ENCODE data around the gene ZP1. TPM values are rescaled to one million over a fixed set of nuclear protein-coding genes. Genes with fewer than 3 reads are reported as not detected.

ZP1 gene
- total and polyA plus RNA-seq, 2 of the 13 experiments (the other 11 are each of a cell fraction or from before 2014, with no cell fraction given) = 0.16 TPM; not detected in 1

DNA sequence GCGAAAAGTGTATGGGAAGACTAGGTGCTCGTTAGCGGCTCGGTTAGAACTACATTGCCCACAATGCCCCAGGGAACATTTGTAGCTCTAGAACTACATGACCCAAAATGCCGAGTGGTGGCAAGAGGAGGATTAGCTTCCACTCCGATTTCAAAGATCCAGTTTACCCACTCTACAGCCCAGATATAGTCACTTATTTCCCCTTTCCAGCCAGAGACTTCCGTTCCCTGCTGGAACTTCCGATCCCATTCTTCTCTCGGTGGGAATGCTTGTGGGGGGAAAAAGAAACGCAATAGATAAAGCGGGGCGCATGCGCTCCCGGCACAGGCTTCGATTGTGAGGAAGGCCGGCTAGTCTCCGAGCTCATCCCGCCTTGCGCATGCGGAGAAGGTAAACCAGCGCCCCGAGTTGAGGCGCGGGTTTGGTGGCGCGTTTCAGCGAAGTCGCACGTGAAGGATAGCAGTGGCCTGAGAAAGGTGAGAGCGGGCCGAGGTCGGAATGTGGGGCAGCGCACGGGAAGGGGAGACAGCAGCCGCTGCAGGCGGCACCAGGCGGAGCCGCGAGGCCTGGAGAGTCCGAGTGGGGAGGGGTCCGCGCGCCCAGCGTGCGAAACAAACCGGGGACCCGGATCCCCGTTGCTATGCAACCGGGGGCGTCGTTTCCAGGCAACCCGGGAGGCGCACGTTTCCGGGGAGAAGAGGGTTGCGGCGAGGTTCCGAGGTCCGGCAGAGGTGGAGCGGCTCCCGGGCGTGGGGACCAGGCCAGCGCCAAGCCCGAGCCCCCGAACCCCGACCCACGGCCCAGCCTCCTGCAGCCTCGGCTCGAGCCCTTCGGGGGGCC lies 46.7 kb downstream of the ZP1 start, which contains the start of gene TMEM109 (continued):
- TF ChIP-seq, protein P1, sequence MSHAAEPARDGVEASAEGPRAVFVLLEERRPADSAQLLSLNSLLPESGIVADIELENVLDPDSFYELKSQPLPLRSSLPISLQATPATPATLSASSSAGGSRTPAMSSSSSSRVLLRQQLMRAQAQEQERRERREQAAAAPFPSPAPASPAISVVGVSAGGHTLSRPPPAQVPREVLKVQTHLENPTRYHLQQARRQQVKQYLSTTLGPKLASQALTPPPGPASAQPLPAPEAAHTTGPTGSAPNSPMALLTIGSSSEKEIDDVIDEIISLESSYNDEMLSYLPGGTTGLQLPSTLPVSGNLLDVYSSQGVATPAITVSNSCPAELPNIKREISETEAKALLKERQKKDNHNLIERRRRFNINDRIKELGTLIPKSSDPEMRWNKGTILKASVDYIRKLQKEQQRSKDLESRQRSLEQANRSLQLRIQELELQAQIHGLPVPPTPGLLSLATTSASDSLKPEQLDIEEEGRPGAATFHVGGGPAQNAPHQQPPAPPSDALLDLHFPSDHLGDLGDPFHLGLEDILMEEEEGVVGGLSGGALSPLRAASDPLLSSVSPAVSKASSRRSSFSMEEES (CRISPR knock-in tag; IDR thresholded peaks at IDR 0.05) = no peak
- no peak for TF ChIP-seq ZNF17 (CRISPR knock-in tag; IDR thresholded peaks at IDR 0.05)
- no peak for TF ChIP-seq ZNF180 (CRISPR knock-in tag; IDR thresholded peaks at IDR 0.05; ENCODE audit: borderline replicate concordance, low read depth)
- TF ChIP-seq MTF1 (CRISPR knock-in tag; IDR thresholded peaks at IDR 0.05) = peak; percentile 67
- TF ChIP-seq AGO2 (optimal IDR thresholded peaks at IDR 0.05; ENCODE audit: low read depth, low read length) = no peak
- TF ChIP-seq, protein P2, sequence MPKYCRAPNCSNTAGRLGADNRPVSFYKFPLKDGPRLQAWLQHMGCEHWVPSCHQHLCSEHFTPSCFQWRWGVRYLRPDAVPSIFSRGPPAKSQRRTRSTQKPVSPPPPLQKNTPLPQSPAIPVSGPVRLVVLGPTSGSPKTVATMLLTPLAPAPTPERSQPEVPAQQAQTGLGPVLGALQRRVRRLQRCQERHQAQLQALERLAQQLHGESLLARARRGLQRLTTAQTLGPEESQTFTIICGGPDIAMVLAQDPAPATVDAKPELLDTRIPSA (CRISPR knock-in tag; IDR thresholded peaks at IDR 0.05; ENCODE audit: borderline replicate concordance) = no peak
- TF ChIP-seq NR2F1 (CRISPR knock-in tag; IDR thresholded peaks at IDR 0.05) = no peak
- TF ChIP-seq CEBPB (IDR thresholded peaks at IDR 0.05; ENCODE audit: borderline replicate concordance, low read depth, low read length) = no peak
- no peak for TF ChIP-seq ZNF619 (CRISPR knock-in tag; IDR thresholded peaks at IDR 0.05)
- no peak for TF ChIP-seq ZNF556 (CRISPR knock-in tag; IDR thresholded peaks at IDR 0.05; ENCODE audit: borderline replicate concordance)
- no peak for TF ChIP-seq ZFP36L1 (CRISPR knock-in tag; IDR thresholded peaks at IDR 0.05)
- TF ChIP-seq, protein P3, sequence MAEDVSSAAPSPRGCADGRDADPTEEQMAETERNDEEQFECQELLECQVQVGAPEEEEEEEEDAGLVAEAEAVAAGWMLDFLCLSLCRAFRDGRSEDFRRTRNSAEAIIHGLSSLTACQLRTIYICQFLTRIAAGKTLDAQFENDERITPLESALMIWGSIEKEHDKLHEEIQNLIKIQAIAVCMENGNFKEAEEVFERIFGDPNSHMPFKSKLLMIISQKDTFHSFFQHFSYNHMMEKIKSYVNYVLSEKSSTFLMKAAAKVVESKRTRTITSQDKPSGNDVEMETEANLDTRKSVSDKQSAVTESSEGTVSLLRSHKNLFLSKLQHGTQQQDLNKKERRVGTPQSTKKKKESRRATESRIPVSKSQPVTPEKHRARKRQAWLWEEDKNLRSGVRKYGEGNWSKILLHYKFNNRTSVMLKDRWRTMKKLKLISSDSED (CRISPR knock-in tag; IDR thresholded peaks at IDR 0.05) = no peak
- TF ChIP-seq FOXJ3 (CRISPR knock-in tag; IDR thresholded peaks at IDR 0.05; ENCODE audit: borderline replicate concordance) = no peak
- TF ChIP-seq, protein P4, sequence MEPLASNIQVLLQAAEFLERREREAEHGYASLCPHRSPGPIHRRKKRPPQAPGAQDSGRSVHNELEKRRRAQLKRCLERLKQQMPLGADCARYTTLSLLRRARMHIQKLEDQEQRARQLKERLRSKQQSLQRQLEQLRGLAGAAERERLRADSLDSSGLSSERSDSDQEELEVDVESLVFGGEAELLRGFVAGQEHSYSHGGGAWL (CRISPR knock-in tag; IDR thresholded peaks at IDR 0.05) = 0 out of 2 replicates have a peak, but pooled peaks have one; percentile 22
- 0 out of 2 replicates have a peak, but pooled peaks have one; percentile 64 for TF ChIP-seq ZNF766 (CRISPR knock-in tag; IDR thresholded peaks at IDR 0.05; ENCODE audit: borderline replicate concordance)
- TF ChIP-seq, protein P5, sequence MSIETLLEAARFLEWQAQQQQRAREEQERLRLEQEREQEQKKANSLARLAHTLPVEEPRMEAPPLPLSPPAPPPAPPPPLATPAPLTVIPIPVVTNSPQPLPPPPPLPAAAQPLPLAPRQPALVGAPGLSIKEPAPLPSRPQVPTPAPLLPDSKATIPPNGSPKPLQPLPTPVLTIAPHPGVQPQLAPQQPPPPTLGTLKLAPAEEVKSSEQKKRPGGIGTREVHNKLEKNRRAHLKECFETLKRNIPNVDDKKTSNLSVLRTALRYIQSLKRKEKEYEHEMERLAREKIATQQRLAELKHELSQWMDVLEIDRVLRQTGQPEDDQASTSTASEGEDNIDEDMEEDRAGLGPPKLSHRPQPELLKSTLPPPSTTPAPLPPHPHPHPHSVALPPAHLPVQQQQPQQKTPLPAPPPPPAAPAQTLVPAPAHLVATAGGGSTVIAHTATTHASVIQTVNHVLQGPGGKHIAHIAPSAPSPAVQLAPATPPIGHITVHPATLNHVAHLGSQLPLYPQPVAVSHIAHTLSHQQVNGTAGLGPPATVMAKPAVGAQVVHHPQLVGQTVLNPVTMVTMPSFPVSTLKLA (IDR thresholded peaks at IDR 0.05) = no peak
- 0 out of 2 replicates have a peak, but pooled peaks have one; percentile 35 for TF ChIP-seq ZNF446 (CRISPR knock-in tag; IDR thresholded peaks at IDR 0.05)
- TF ChIP-seq AKAP8 (CRISPR knock-in tag; IDR thresholded peaks at IDR 0.05) = 0 out of 2 replicates have a peak, but pooled peaks have one; percentile 33
- TF ChIP-seq ZNF451 (CRISPR knock-in tag; IDR thresholded peaks at IDR 0.05) = no peak
- TF ChIP-seq MEF2D (CRISPR knock-in tag; IDR thresholded peaks at IDR 0.05) = peak; percentile 45; the same call in 1 of the 2 replicates
- no peak for TF ChIP-seq ZNF615 (CRISPR knock-in tag; IDR thresholded peaks at IDR 0.05; ENCODE audit: borderline replicate concordance)
- no peak for TF ChIP-seq ZNF34 (CRISPR knock-in tag; IDR thresholded peaks at IDR 0.05; ENCODE audit: borderline replicate concordance)
